ENCODE measurements around the gene SCNN1B. TPM values are rescaled to one million over a fixed set of nuclear protein-coding genes. Genes with fewer than 3 reads are reported as not detected.
"Not testable (repeated sequence)": the region's sequence is repeated elsewhere in the genome, so short reads cannot be mapped to it uniquely, and the experiment has no call there.

Gene SCNN1B
- total RNA-seq, 1 donor from 2014 or later, result 50.3 TPM

- H3K27me3 ChIP-seq, result peaks cover 25% of the 10 kb centered on the region
- no peak for ATAC-seq
- no peak overlapping the region for H3K4me3 ChIP-seq
- no peak overlapping the region for H3K27ac ChIP-seq
- no peaks in the 10 kb centered on the region for H3K9me3 ChIP-seq
- TF ChIP-seq CTCF (IDR thresholded peaks at IDR 0.05), result no peak
- no peak for DNase-seq
- no peaks in the 10 kb centered on the region for H3K4me1 ChIP-seq
- intact Hi-C loops (cut with DNase I), result no loop called here
- H3K36me3 ChIP-seq, result no peaks in the 10 kb centered on the region
These were observed 3.7 kb upstream of the SCNN1B start for GRCh38 chr16:23298290-23298915.

DNA sequence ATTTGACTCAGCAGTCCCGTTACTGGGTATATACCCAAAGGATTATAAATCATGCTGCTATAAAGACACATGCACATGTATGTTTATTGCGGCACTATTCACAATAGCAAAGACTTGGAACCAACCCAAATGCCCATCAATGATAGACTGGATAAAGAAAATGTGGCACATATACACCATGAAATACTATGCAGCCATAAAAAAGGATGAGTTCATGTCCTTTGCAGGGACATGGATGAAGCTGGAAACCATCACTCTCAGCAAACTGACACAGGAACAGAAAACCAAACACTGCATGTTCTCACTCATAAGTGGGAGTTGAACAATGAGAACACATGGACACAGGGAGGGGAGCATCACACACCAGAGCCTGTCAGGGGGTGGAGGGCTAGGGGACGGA, 2.3 kb upstream of the SCNN1B start:
- H3K36me3 ChIP-seq; H3K27ac ChIP-seq; H3K4me3 ChIP-seq; H3K9me3 ChIP-seq; H3K4me1 ChIP-seq; DNase-seq; intact Hi-C loops (cut with DNase I); ATAC-seq: not testable (repeated sequence)
- peaks cover 26% of the 10 kb centered on the region for H3K27me3 ChIP-seq

- Histone ChIP-seq H3K4me3 (peak overlapping the region; percentile 49), H3K27ac (no peak overlapping the region), H3K4me1 (no peaks in the 10 kb centered on the region), H3K27me3 (peaks cover 26% of the 10 kb centered on the region), H3K36me3 (no peaks in the 10 kb centered on the region), H3K9me3 (no peaks in the 10 kb centered on the region)
- no peak for TF ChIP-seq CTCF (IDR thresholded peaks at IDR 0.05)
- peak; percentile 6 for ATAC-seq
- intact Hi-C loops (cut with DNase I), result no loop called here
- no peak for DNase-seq
These were observed 654 bp upstream of the SCNN1B start for GRCh38 chr16:23301251-23302044.

- H3K36me3 ChIP-seq, result no peaks in the 10 kb centered on the region
- intact Hi-C loops (cut with DNase I), result no loop called here
- TF ChIP-seq CTCF (IDR thresholded peaks at IDR 0.05), result no peak
- no peak overlapping the region for H3K4me3 ChIP-seq
- H3K4me1 ChIP-seq, result no peaks in the 10 kb centered on the region
- ATAC-seq (no peak), DNase-seq (no peak)
- no peak overlapping the region for H3K27ac ChIP-seq
- peaks cover 26% of the 10 kb centered on the region for H3K27me3 ChIP-seq
- H3K9me3 ChIP-seq, result no peaks in the 10 kb centered on the region
These were observed 1.6 kb downstream of the SCNN1B start for GRCh38 chr16:23303685-23304084.

- intact Hi-C loops (cut with DNase I), result no loop called here
- ATAC-seq, result no peak
These were observed 2.5 kb downstream of the SCNN1B start for GRCh38 chr16:23304620-23305019.

More at GRCh38 chr16:23304620-23305019, 2.5 kb downstream of the SCNN1B start:
- TF ChIP-seq CTCF (IDR thresholded peaks at IDR 0.05), result no peak
- no peak overlapping the region for H3K4me3 ChIP-seq
- H3K27ac ChIP-seq, result no peak overlapping the region
- no peaks in the 10 kb centered on the region for H3K36me3 ChIP-seq
- H3K4me1 ChIP-seq, result no peaks in the 10 kb centered on the region
- no peak for DNase-seq
- H3K9me3 ChIP-seq, result no peaks in the 10 kb centered on the region
- peaks cover 26% of the 10 kb centered on the region for H3K27me3 ChIP-seq
